ENCODE results near the gene TLR8.
"Not testable (repeated sequence)": the region's sequence is repeated elsewhere in the genome, so short reads cannot be mapped to it uniquely, and the experiment has no call there.

TLR8 gene

DNA sequence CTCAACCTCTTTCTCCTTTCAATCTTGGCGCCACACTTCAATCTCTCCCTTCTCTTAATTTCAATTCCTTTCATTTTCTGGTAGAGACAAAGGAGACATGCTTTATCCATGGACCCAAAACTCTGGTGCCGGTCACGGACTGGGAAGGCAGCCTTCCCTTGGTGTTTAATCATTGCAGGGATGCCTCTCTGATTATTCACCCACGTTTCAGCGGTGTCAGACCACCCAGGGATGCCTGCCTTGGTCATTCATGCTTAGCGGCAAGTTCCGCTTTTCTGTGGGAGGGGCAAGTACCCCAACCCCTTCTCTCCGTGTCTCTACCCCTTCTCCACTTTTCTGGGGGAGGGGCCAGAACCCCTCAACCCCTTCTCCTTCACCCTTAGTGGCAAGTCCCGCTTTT lies 34.1 kb downstream of the TLR8 start:
- not testable (repeated sequence) for H3K18ac ChIP-seq (ENCODE audit: low read length); H2AK5ac ChIP-seq (ENCODE audit: low read length); H2BK12ac ChIP-seq (ENCODE audit: low read length); H3K79me2 ChIP-seq (ENCODE audit: control insufficient read depth, insufficient read depth, low read length, poor library complexity); H3K79me1 ChIP-seq (ENCODE audit: low read length); H3K4me2 ChIP-seq (ENCODE audit: low read length); H3K14ac ChIP-seq (ENCODE audit: low read length); H3K9me3 ChIP-seq (ENCODE audit: insufficient read depth, low read depth, low read length); H3K27ac ChIP-seq (ENCODE audit: low read depth, low read length); H4K8ac ChIP-seq (ENCODE audit: low read depth, low read length); H2BK5ac ChIP-seq (ENCODE audit: low read depth, low read length, poor library complexity); H3K4me3 ChIP-seq (ENCODE audit: low read depth, low read length); H3K36me3 ChIP-seq (ENCODE audit: control insufficient read depth in 1 of 2, insufficient read depth in 2 of 2, low read length in 2 of 2); H3K4me1 ChIP-seq (ENCODE audit: control insufficient read depth in 1 of 2, insufficient read depth in 2 of 2, low read length in 2 of 2); DNase-seq; H4K91ac ChIP-seq (ENCODE audit: low read depth, low read length); H2AFZ ChIP-seq (ENCODE audit: insufficient read depth, low read length, poor library complexity); H4K12ac ChIP-seq (ENCODE audit: low read depth, low read length); H3K4ac ChIP-seq (ENCODE audit: low read depth, low read length); H3K23ac ChIP-seq (ENCODE audit: low read length); H3K27me3 ChIP-seq (ENCODE audit: insufficient read depth, low read length); H2BK120ac ChIP-seq (ENCODE audit: insufficient read depth, low read length, poor library complexity); H3K9ac ChIP-seq (ENCODE audit: low read length)
- WGBS (ENCODE audit: extremely low coverage, insufficient coverage, insufficient read length), result no CpG with 5 or more reads among the region's 9 CpGs

DNA sequence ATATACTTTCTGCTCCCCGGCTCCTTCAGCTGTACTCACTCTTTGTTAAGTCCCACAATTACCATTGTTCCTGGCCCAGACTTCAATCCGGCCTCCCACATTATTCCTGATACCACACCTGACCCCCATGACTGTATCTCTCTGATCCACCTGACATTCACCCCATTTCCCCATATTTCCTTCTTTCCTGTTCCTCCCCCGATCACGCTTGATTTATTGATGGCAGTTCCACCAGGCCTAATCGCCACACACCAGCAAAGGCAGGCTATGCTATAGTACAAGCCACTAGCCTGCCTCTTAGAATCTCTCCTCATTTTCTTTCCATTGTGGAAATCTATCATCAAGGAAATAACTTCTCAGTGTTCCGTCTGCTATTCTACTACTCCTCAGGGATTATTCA lies 37.2 kb downstream of the TLR8 start:
- not testable (repeated sequence) for H3K36me3 ChIP-seq (ENCODE audit: control insufficient read depth in 1 of 2, insufficient read depth in 2 of 2, low read length in 2 of 2); H2BK120ac ChIP-seq (ENCODE audit: insufficient read depth, low read length, poor library complexity); H2AK5ac ChIP-seq (ENCODE audit: low read length); H3K27me3 ChIP-seq (ENCODE audit: insufficient read depth, low read length); H2AFZ ChIP-seq (ENCODE audit: insufficient read depth, low read length, poor library complexity); H3K79me2 ChIP-seq (ENCODE audit: control insufficient read depth, insufficient read depth, low read length, poor library complexity); H4K12ac ChIP-seq (ENCODE audit: low read depth, low read length); H4K8ac ChIP-seq (ENCODE audit: low read depth, low read length); H3K4me3 ChIP-seq (ENCODE audit: low read depth, low read length); H3K79me1 ChIP-seq (ENCODE audit: low read length); H3K4me2 ChIP-seq (ENCODE audit: low read length); H4K91ac ChIP-seq (ENCODE audit: low read depth, low read length); H3K14ac ChIP-seq (ENCODE audit: low read length); H2BK5ac ChIP-seq (ENCODE audit: low read depth, low read length, poor library complexity); DNase-seq; H3K27ac ChIP-seq (ENCODE audit: low read depth, low read length); H3K23ac ChIP-seq (ENCODE audit: low read length); H3K9ac ChIP-seq (ENCODE audit: low read length); H3K18ac ChIP-seq (ENCODE audit: low read length); H3K4ac ChIP-seq (ENCODE audit: low read depth, low read length); H3K9me3 ChIP-seq (ENCODE audit: insufficient read depth, low read depth, low read length); H2BK12ac ChIP-seq (ENCODE audit: low read length)
- peaks cover 0 to 13% of the 10 kb centered on the region in 2 experiments for H3K4me1 ChIP-seq (ENCODE audit: control insufficient read depth in 1 of 2, insufficient read depth in 2 of 2, low read length in 2 of 2)
- no CpG with 5 or more reads among the region's 6 CpGs for WGBS (ENCODE audit: extremely low coverage, insufficient coverage, insufficient read length)

DNA sequence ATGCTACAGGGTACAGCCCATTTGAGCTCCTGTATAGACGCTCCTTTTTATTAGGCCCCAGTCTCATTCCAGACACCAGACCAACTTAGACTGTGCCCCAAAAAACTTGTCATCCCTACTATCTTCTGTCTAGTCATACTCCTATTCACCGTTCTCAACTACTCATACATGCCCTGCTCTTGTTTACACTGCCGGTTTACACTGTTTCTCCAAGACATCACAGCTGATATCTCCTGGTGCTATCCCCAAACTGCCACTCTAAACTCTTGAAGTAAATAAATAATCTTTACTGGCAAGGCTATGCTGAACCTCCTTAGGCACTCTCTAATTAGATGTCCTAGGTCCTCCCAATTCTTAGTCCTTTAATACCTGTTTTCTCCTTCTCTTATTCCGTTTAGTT lies 38.0 kb downstream of the TLR8 start:
- WGBS (ENCODE audit: extremely low coverage, insufficient coverage, insufficient read length), result no CpG with 5 or more reads among the region's 4 CpGs
- not testable (repeated sequence) for H3K79me1 ChIP-seq (ENCODE audit: low read length); H3K23ac ChIP-seq (ENCODE audit: low read length); H3K27me3 ChIP-seq (ENCODE audit: insufficient read depth, low read length); H2BK120ac ChIP-seq (ENCODE audit: insufficient read depth, low read length, poor library complexity); H3K4ac ChIP-seq (ENCODE audit: low read depth, low read length); H3K79me2 ChIP-seq (ENCODE audit: control insufficient read depth, insufficient read depth, low read length, poor library complexity); H3K4me2 ChIP-seq (ENCODE audit: low read length); H4K8ac ChIP-seq (ENCODE audit: low read depth, low read length); H2BK12ac ChIP-seq (ENCODE audit: low read length); H3K18ac ChIP-seq (ENCODE audit: low read length); H2AK5ac ChIP-seq (ENCODE audit: low read length); H2BK5ac ChIP-seq (ENCODE audit: low read depth, low read length, poor library complexity); H3K14ac ChIP-seq (ENCODE audit: low read length); H3K27ac ChIP-seq (ENCODE audit: low read depth, low read length); H4K12ac ChIP-seq (ENCODE audit: low read depth, low read length); H3K4me3 ChIP-seq (ENCODE audit: low read depth, low read length); H3K9me3 ChIP-seq (ENCODE audit: insufficient read depth, low read depth, low read length); DNase-seq; H3K9ac ChIP-seq (ENCODE audit: low read length); H3K36me3 ChIP-seq (ENCODE audit: control insufficient read depth in 1 of 2, insufficient read depth in 2 of 2, low read length in 2 of 2); H4K91ac ChIP-seq (ENCODE audit: low read depth, low read length); H2AFZ ChIP-seq (ENCODE audit: insufficient read depth, low read length, poor library complexity)
- H3K4me1 ChIP-seq (ENCODE audit: control insufficient read depth in 1 of 2, insufficient read depth in 2 of 2, low read length in 2 of 2), result peaks cover 4 to 21% of the 10 kb centered on the region in 2 experiments

DNA sequence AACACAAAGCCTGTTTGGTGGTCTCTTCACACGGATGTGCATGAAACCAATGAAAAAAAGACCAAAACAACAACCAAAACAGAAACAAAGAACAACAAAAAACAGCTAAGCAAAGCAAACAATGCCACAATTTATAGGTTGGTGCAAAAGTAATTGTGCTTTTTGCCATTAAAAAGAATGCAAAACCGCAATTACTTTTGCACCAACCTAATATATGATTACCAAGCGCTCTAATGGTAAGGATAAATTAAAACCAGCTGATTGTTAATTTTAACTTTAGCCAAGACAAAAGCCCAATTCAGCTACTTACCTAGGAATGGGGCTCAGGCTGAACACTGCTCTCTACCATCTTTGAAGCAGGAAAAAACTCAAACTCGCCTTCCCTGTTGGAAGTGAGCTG lies 39.1 kb downstream of the TLR8 start:
- H4K12ac ChIP-seq (ENCODE audit: low read depth, low read length), result no peak overlapping the region
- no peak overlapping the region for H4K8ac ChIP-seq (ENCODE audit: low read depth, low read length)
- no peak overlapping the region for H3K18ac ChIP-seq (ENCODE audit: low read length)
- H3K4me1 ChIP-seq (ENCODE audit: control insufficient read depth in 1 of 2, insufficient read depth in 2 of 2, low read length in 2 of 2), result peaks cover 8 to 30% of the 10 kb centered on the region in 2 experiments
- peaks cover 13% of the 10 kb centered on the region for H3K79me1 ChIP-seq (ENCODE audit: low read length)
- no peak overlapping the region for H3K14ac ChIP-seq (ENCODE audit: low read length)
- no peak overlapping the region for H2AK5ac ChIP-seq (ENCODE audit: low read length)
- H3K4me3 ChIP-seq (ENCODE audit: low read depth, low read length), result no peak overlapping the region
- no peak overlapping the region for H3K23ac ChIP-seq (ENCODE audit: low read length)
- H3K4me2 ChIP-seq (ENCODE audit: low read length), result no peak overlapping the region
- no peaks in the 10 kb centered on the region for H3K9me3 ChIP-seq (ENCODE audit: insufficient read depth, low read depth, low read length)
- H3K36me3 ChIP-seq (ENCODE audit: control insufficient read depth in 1 of 2, insufficient read depth in 2 of 2, low read length in 2 of 2), result no peaks in the 10 kb centered on the region
- no peak for DNase-seq
- no peak overlapping the region for H3K4ac ChIP-seq (ENCODE audit: low read depth, low read length)
- H4K91ac ChIP-seq (ENCODE audit: low read depth, low read length), result no peak overlapping the region
- H3K27ac ChIP-seq (ENCODE audit: low read depth, low read length), result no peak overlapping the region
- no peaks in the 10 kb centered on the region for H3K79me2 ChIP-seq (ENCODE audit: control insufficient read depth, insufficient read depth, low read length, poor library complexity)
- no peaks in the 10 kb centered on the region for H3K27me3 ChIP-seq (ENCODE audit: insufficient read depth, low read length)
- H2BK120ac ChIP-seq (ENCODE audit: insufficient read depth, low read length, poor library complexity), result no peak overlapping the region
- no peak overlapping the region for H2AFZ ChIP-seq (ENCODE audit: insufficient read depth, low read length, poor library complexity)
- no peak overlapping the region for H3K9ac ChIP-seq (ENCODE audit: low read length)
- no CpG with 5 or more reads among the region's 4 CpGs for WGBS (ENCODE audit: extremely low coverage, insufficient coverage, insufficient read length)
- H2BK12ac ChIP-seq (ENCODE audit: low read length), result no peak overlapping the region
- H2BK5ac ChIP-seq (ENCODE audit: low read depth, low read length, poor library complexity), result no peak overlapping the region

Data from trophoblast cell (in vitro differentiated cells and primary cell).